GM12873 (cell line): ENCODE results near the gene DNAL4.

Experiments
- CTCF ChIP-seq: IDR thresholded peaks from 2 replicates; pipeline ENCODE4 v1.5.1; 2012; ENCODE audit warnings: low read depth, mild to moderate bottlenecking, moderate library complexity, low read length, control low read depth; ENCODE audit not compliant: insufficient read depth; ENCODE audit errors: missing control alignments

Gene DNAL4

GRCh38 chr22:38741576-38741975 is 52.4 kb downstream of the DNAL4 start:
- TF ChIP-seq CTCF: no peak

- no peak for TF ChIP-seq CTCF
Observed at GRCh38 chr22:38741166-38741565, 52.8 kb downstream of the DNAL4 start.

GRCh38 chr22:38740754-38741153 is 53.2 kb downstream of the DNAL4 start:
- TF ChIP-seq CTCF: no peak

GRCh38 chr22:38740116-38740723 is 53.7 kb downstream of the DNAL4 start:
- no peak for TF ChIP-seq CTCF

- TF ChIP-seq CTCF: no peak
Observed at GRCh38 chr22:38739300-38740055, 54.5 kb downstream of the DNAL4 start.

GRCh38 chr22:38738475-38739070 is 55.4 kb downstream of the DNAL4 start:
- TF ChIP-seq CTCF: no peak

- no peak for TF ChIP-seq CTCF
Observed at GRCh38 chr22:38737302-38738060, 56.5 kb downstream of the DNAL4 start.
